Dendritic cell treated with granulocyte-macrophage colony-stimulating factor and Interleukin-4, amounts not matched to agents 40 ng/mL and 50 ng/mL, for 4 days (primary cell): ENCODE data around the gene ANKRD62.
"Not testable (repeated sequence)": the region's sequence is repeated elsewhere in the genome, so short reads cannot be mapped to it uniquely, and the experiment has no call there.

Experiments used
- H3K27ac Mint-ChIP-seq: one replicate; pipeline ENCODE4 v1.8.0; 2022; ENCODE audit warnings: mild to moderate bottlenecking, mixed read lengths
- H3K27me3 Mint-ChIP-seq: one replicate; pipeline ENCODE4 v1.8.0; 2022; ENCODE audit warnings: mild to moderate bottlenecking, mixed read lengths
- H3K36me3 Mint-ChIP-seq: one replicate; pipeline ENCODE4 v1.8.0; 2022; ENCODE audit warnings: low read depth, mixed read lengths
- H3K4me1 Mint-ChIP-seq: one replicate; pipeline ENCODE4 v1.8.0; 2022; ENCODE audit warnings: low read depth, mixed read lengths
- H3K4me3 Mint-ChIP-seq: one replicate; pipeline ENCODE4 v1.8.0; 2022; ENCODE audit warnings: mild to moderate bottlenecking, moderate library complexity, mixed read lengths
- H3K9me3 Mint-ChIP-seq: one replicate; pipeline ENCODE4 v1.8.0; 2022; ENCODE audit warnings: mixed read lengths
- intact Hi-C: fragments of 100-400 bp; cut with micrococcal nuclease; formaldehyde crosslinking; loops from one replicate; pipeline ENCODE4 v1.15.0; 2022

The ANKRD62 gene

DNA sequence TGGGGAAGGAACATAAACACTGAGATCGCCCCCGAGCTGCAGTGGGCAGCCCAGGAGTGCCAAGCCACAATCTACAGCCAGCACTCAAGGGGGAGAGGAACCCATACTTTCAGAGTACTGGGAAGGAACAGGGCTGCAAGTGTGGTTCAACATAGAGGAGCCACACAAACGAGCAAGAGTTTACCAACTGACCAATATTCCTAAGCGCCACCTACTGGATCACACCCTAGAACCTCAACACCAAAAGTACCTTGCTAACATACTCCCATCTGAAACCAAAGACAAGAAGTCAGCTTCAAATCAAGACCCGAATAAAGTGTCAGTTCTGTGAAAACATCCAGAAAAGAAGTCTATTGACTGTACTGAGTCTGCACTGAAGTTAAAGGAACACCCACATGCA is 55.8 kb downstream of the ANKRD62 start:
- H3K4me3 Mint-ChIP-seq, H3K27ac Mint-ChIP-seq, H3K27me3 Mint-ChIP-seq, H3K36me3 Mint-ChIP-seq, H3K9me3 Mint-ChIP-seq, intact Hi-C loops: not testable (repeated sequence)
- peaks cover 17% of the 10 kb centered on the region for H3K4me1 Mint-ChIP-seq

DNA sequence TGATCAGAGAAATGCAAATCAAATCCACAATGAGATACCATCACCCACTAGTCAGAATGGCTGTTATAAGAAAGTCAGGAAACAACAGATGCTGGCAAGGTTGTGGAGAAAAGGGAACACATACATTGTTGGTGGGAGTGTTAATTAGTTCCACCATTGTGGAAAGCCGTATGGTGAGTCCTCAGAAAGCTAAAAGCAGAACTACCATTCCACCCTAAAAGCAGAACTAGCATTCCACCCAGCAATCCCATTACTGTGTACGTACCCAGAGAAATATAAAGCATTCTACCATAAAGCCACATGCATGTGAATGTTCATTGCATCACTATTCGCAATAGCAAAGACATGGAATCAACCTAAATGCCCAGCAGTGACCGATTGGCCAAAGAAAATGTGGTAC is 60.7 kb downstream of the ANKRD62 start:
- Mint-ChIP-seq H3K27me3 (no peaks in the 10 kb centered on the region), H3K36me3 (no peaks in the 10 kb centered on the region), H3K27ac (peak overlapping the region; percentile 46), H3K9me3 (peaks cover 9% of the 10 kb centered on the region), H3K4me3 (no peak overlapping the region), H3K4me1 (peaks cover 41% of the 10 kb centered on the region)
- intact Hi-C loops: no loop called here

DNA sequence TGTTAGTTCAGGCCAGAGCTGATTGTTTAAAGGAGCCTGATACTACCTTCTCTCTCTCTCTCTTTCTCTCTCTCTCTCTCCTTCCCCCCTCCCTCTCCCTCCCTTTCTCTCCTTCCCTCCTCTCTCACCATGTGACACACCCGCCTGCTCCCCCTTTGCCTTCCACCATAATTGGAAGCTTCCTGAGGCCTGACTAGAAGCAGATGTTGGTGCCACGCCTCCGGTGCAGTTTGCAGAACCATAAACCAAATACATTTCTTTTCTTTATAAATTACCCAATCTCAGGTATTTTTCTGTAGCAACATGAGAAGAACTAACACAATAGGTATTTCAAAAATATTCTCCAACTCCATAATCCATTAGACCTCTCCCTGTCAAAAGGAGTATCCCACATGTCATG is 62.4 kb downstream of the ANKRD62 start:
- Mint-ChIP-seq H3K4me1 (peaks cover 32% of the 10 kb centered on the region), H3K27ac (no peak overlapping the region), H3K4me3 (no peak overlapping the region), H3K9me3 (peaks cover 9% of the 10 kb centered on the region), H3K36me3 (no peaks in the 10 kb centered on the region), H3K27me3 (no peaks in the 10 kb centered on the region)
- intact Hi-C loops: no loop called here

DNA sequence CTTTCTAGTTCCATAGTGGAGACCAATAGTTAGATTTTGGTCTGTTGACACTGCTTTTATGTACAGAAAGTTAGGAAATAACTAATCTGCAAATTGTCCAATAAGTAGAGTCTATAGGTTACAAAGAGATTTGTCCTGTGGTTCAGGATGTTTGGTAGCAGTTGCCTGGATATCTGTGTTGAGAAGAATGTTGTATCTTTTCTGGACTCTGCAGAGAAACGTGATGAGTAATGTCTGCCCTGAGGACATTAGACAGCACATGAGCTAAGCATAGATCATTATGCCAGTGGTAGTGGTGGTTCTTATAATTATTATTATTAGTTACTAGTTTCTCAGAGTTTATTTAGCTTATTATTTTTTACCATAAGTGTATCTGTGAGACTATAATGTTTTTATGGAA is 65.8 kb downstream of the ANKRD62 start:
- intact Hi-C loops: no loop called here

DNA sequence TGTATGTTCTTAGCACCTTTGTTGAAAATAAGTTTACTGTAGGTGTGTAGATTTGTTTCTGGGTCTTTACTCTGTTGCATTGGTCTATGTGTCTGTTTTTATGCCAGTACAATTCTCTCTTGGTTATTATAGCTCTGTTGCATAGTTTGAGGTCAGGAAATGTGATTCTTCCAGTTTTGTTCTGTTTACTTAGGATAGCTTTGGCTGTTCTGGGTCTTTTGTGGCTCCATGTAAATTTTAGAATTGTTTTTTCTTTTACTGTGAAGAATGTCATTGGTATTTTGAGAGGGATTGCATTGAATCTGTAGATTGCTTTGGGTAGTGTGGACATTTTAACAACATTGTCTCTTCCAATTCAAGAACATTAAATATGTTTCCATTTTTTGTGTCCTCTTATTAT is 69.1 kb downstream of the ANKRD62 start:
- Mint-ChIP-seq H3K27me3 (peaks cover 14% of the 10 kb centered on the region), H3K27ac (no peak overlapping the region), H3K4me3 (no peak overlapping the region), H3K9me3 (peaks cover 9% of the 10 kb centered on the region), H3K4me1 (peaks cover 1% of the 10 kb centered on the region), H3K36me3 (no peaks in the 10 kb centered on the region)
- intact Hi-C loops: no loop called here

More for the DNA sequence above, 65.8 kb downstream of the ANKRD62 start:
- Mint-ChIP-seq H3K27me3 (peaks cover 12% of the 10 kb centered on the region), H3K4me1 (peaks cover 23% of the 10 kb centered on the region), H3K27ac (no peak overlapping the region), H3K4me3 (no peak overlapping the region), H3K9me3 (peaks cover 9% of the 10 kb centered on the region), H3K36me3 (no peaks in the 10 kb centered on the region)

DNA sequence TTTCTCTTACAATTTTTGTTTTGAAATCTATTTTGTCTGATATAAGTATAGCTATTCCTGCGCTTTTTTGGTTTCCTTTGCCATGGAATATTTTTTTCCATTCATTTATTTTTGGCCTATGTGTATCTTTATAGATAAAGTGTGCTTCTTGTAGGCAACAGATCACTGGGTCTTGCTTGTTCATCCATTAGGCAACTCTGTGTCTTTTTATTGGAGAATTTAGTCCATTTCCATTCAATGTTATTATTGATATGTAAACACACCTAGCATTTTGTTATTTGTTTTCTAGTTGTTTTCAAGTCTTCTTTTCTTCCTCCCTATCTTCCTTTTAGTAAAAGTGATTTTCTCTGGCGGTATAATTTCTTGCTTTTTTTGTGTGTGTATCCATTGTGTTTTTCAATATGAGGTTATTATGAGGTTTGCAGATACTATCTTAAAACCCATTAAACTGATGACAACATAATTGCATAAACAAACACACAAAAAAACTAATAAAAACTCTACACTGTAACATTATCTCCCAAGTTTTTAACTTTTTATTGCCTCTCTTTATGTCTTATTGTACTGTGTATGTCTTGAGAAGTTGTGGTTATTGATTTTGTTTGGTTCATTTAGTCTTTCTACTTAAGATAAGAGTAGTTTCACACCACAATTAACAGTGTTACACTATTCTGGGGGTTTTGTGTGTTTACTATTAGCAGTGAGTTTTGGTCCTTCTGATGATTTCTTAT is 71.6 kb downstream of the ANKRD62 start:
- Mint-ChIP-seq H3K27ac (no peak overlapping the region), H3K36me3 (no peaks in the 10 kb centered on the region), H3K9me3 (peaks cover 9% of the 10 kb centered on the region), H3K27me3 (peaks cover 17% of the 10 kb centered on the region), H3K4me3 (no peak overlapping the region), H3K4me1 (no peaks in the 10 kb centered on the region)
- intact Hi-C loops: no loop called here
